Skin of body (tissue), 2 donors: ENCODE data around the gene ATE1. TPM values are rescaled to one million over a fixed set of nuclear protein-coding genes. Genes with fewer than 3 reads are reported as not detected.
"Not testable (repeated sequence)": the region's sequence is repeated elsewhere in the genome, so short reads cannot be mapped to it uniquely, and the experiment has no call there.

ENCODE experiments used
- DNase-seq: peaks from one replicate; lab custom pipeline; 2025; lab: John Stamatoyannopoulos, UW
- total RNA-seq: library from RNA; depleted of rRNA; stranded (reverse); fragments of >200 nt; gene quantifications from one replicate; pipeline ENCODE4 v1.2.3, GENCODE V29; 2014

ATE1 gene
- total RNA-seq, 1 donor from 2014 or later = 32.0 TPM

GRCh38 chr10:121930268-121931085 is 2.6 kb upstream of the ATE1 start:
- not testable (repeated sequence) for DNase-seq

- DNase-seq = not testable (repeated sequence)
These were observed 1.9 kb upstream of the ATE1 start for GRCh38 chr10:121929585-121930267.

- peak; percentile 65 for DNase-seq
These were observed 675 bp upstream of the ATE1 start for GRCh38 chr10:121928528-121928884.

GRCh38 chr10:121927318-121927840 is 452 bp downstream of the ATE1 start:
- DNase-seq = no peak

GRCh38 chr10:121926671-121927317 is 1.0 kb downstream of the ATE1 start:
- DNase-seq = peak; percentile 72

GRCh38 chr10:121926157-121926556 is 1.7 kb downstream of the ATE1 start:
- no peak for DNase-seq

- DNase-seq = no peak
These were observed 6.4 kb downstream of the ATE1 start for GRCh38 chr10:121921238-121921931.

- no peak for DNase-seq
These were observed 8.2 kb downstream of the ATE1 start for GRCh38 chr10:121919666-121920065.

GRCh38 chr10:121918800-121919199 is 9.0 kb downstream of the ATE1 start:
- DNase-seq = not testable (repeated sequence)

- DNase-seq = no peak
These were observed 13.2 kb downstream of the ATE1 start for GRCh38 chr10:121914661-121915060.

- DNase-seq = no peak
These were observed 16.5 kb downstream of the ATE1 start for GRCh38 chr10:121911421-121911697.

GRCh38 chr10:121910673-121911420 is 17.0 kb downstream of the ATE1 start:
- no peak for DNase-seq

GRCh38 chr10:121904888-121905287 is 22.9 kb downstream of the ATE1 start:
- no peak for DNase-seq

- peak; percentile 87 for DNase-seq
These were observed 27.2 kb downstream of the ATE1 start for GRCh38 chr10:121900443-121901174.

GRCh38 chr10:121899727-121900126 is 28.1 kb downstream of the ATE1 start:
- DNase-seq = no peak

GRCh38 chr10:121891103-121891502 is 36.7 kb downstream of the ATE1 start:
- no peak for DNase-seq

- no peak for DNase-seq
These were observed 38.6 kb downstream of the ATE1 start for GRCh38 chr10:121889212-121889611.

- DNase-seq = peak; percentile 25
These were observed 40.7 kb downstream of the ATE1 start for GRCh38 chr10:121886997-121887622.

GRCh38 chr10:121886181-121886580 is 41.6 kb downstream of the ATE1 start:
- DNase-seq = no peak

- DNase-seq = peak; percentile 92
These were observed 46.9 kb downstream of the ATE1 start for GRCh38 chr10:121880895-121881294.
